GM12891 (cell line): Measurements from ENCODE around the gene PSAPL1.
"Not testable (repeated sequence)": the region's sequence is repeated elsewhere in the genome, so short reads cannot be mapped to it uniquely, and the experiment has no call there.

Source experiments
- DNase-seq: peaks from one replicate; pipeline ENCODE4 v3.0.0; 2011; ENCODE audit warnings: low spot score; ENCODE audit not compliant: insufficient read length
- FAIRE-seq: peaks from 2 replicates; lab custom pipeline; 2011; peaks lifted over from hg19 to GRCh38; lab: Jason Lieb, UNC
- PAX5 ChIP-seq: IDR thresholded peaks from 2 replicates; pipeline ENCODE4 v1.6.1; 2011; ENCODE audit warnings: low read length, moderate library complexity, mild to moderate bottlenecking; ENCODE audit not compliant: insufficient read depth, severe bottlenecking
- POLR2A ChIP-seq: IDR thresholded peaks from 2 replicates; pipeline ENCODE4 v1.6.1; 2011; ENCODE audit warnings: low read depth, low read length, control low read depth
- POLR2AphosphoS5 ChIP-seq: IDR thresholded peaks from 2 replicates; pipeline ENCODE4 v1.6.1; 2011; ENCODE audit warnings: low read depth, low read length, control low read depth
- POU2F2 ChIP-seq: IDR thresholded peaks from 2 replicates; pipeline ENCODE4 v1.6.1; 2011; ENCODE audit warnings: low read depth, mild to moderate bottlenecking, control low read depth, low read length, moderate library complexity
- SPI1 ChIP-seq: IDR thresholded peaks from 2 replicates; pipeline ENCODE4 v1.6.1; 2011; ENCODE audit warnings: low read depth, low read length, control low read depth
- TAF1 ChIP-seq: IDR thresholded peaks from 2 replicates; pipeline ENCODE4 v1.6.1; 2011; ENCODE audit warnings: low read depth, low read length, control low read depth

PSAPL1 gene

GRCh38 chr4:7460566-7460965 is 25.8 kb upstream of the PSAPL1 start:
- FAIRE-seq (no peak), DNase-seq (no peak)
- no peak for TF ChIP-seq SPI1
- TF ChIP-seq POU2F2: no peak
- no peak for TF ChIP-seq TAF1
- no peak for TF ChIP-seq POLR2A
- no peak for TF ChIP-seq PAX5
- no peak for TF ChIP-seq POLR2AphosphoS5

GRCh38 chr4:7459471-7459870 is 24.7 kb upstream of the PSAPL1 start:
- FAIRE-seq (no peak), DNase-seq (no peak)
- TF ChIP-seq SPI1 (no peak), POLR2A (no peak), POU2F2 (no peak), PAX5 (no peak)

GRCh38 chr4:7458477-7458876 is 23.7 kb upstream of the PSAPL1 start:
- DNase-seq (no peak), FAIRE-seq (no peak)
- TF ChIP-seq SPI1 (no peak), TAF1 (no peak), POU2F2 (no peak), POLR2AphosphoS5 (no peak), POLR2A (no peak), PAX5 (no peak)

GRCh38 chr4:7458066-7458425 is 23.3 kb upstream of the PSAPL1 start:
- no peak for TF ChIP-seq TAF1
- TF ChIP-seq SPI1: no peak
- no peak for TF ChIP-seq POLR2AphosphoS5
- no peak for TF ChIP-seq PAX5
- TF ChIP-seq POU2F2: no peak
- TF ChIP-seq POLR2A: no peak
- DNase-seq (no peak), FAIRE-seq (no peak)

GRCh38 chr4:7457201-7458065 is 22.7 kb upstream of the PSAPL1 start:
- FAIRE-seq (no peak), DNase-seq (no peak)
- no peak for TF ChIP-seq PAX5
- TF ChIP-seq TAF1: no peak
- no peak for TF ChIP-seq POU2F2
- no peak for TF ChIP-seq SPI1
- TF ChIP-seq POLR2AphosphoS5: no peak
- TF ChIP-seq POLR2A: no peak

- FAIRE-seq, DNase-seq: not testable (repeated sequence)
Measured at GRCh38 chr4:7452802-7453201, 18.1 kb upstream of the PSAPL1 start.

- FAIRE-seq (no peak), DNase-seq (no peak)
- TF ChIP-seq PAX5 (no peak), SPI1 (no peak), POU2F2 (no peak), TAF1 (no peak), POLR2AphosphoS5 (no peak), POLR2A (no peak)
Measured at GRCh38 chr4:7451800-7452199, 17.1 kb upstream of the PSAPL1 start.

- DNase-seq (no peak), FAIRE-seq (no peak)
- no peak for TF ChIP-seq SPI1
- no peak for TF ChIP-seq TAF1
- TF ChIP-seq POLR2A: no peak
- TF ChIP-seq PAX5: no peak
- TF ChIP-seq POLR2AphosphoS5: no peak
- TF ChIP-seq POU2F2: no peak
Measured at GRCh38 chr4:7451434-7451789, 16.7 kb upstream of the PSAPL1 start.

- TF ChIP-seq PAX5 (no peak), TAF1 (no peak), SPI1 (no peak), POLR2AphosphoS5 (no peak), POLR2A (no peak), POU2F2 (no peak)
- DNase-seq (no peak), FAIRE-seq (no peak)
Measured at GRCh38 chr4:7450775-7451433, 16.2 kb upstream of the PSAPL1 start.

- TF ChIP-seq PAX5 (no peak), POLR2A (no peak), POLR2AphosphoS5 (no peak), SPI1 (no peak), POU2F2 (no peak), TAF1 (no peak)
- FAIRE-seq: no peak
Measured at GRCh38 chr4:7448036-7448435, 13.3 kb upstream of the PSAPL1 start.

More at GRCh38 chr4:7448036-7448435, 13.3 kb upstream of the PSAPL1 start:
- no peak for DNase-seq
